ENCODE results near the gene DDX47.
"Not testable (repeated sequence)": the region's sequence is repeated elsewhere in the genome, so short reads cannot be mapped to it uniquely, and the experiment has no call there.

- TF ChIP-seq, protein P1, sequence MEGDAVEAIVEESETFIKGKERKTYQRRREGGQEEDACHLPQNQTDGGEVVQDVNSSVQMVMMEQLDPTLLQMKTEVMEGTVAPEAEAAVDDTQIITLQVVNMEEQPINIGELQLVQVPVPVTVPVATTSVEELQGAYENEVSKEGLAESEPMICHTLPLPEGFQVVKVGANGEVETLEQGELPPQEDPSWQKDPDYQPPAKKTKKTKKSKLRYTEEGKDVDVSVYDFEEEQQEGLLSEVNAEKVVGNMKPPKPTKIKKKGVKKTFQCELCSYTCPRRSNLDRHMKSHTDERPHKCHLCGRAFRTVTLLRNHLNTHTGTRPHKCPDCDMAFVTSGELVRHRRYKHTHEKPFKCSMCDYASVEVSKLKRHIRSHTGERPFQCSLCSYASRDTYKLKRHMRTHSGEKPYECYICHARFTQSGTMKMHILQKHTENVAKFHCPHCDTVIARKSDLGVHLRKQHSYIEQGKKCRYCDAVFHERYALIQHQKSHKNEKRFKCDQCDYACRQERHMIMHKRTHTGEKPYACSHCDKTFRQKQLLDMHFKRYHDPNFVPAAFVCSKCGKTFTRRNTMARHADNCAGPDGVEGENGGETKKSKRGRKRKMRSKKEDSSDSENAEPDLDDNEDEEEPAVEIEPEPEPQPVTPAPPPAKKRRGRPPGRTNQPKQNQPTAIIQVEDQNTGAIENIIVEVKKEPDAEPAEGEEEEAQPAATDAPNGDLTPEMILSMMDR (IDR thresholded peaks at IDR 0.05; ENCODE audit: low read depth, low read length) = not testable (repeated sequence)
- TF ChIP-seq EZH2phosphoT487 (IDR thresholded peaks at IDR 0.05; ENCODE audit: low read depth) = not testable (repeated sequence)
Observed at GRCh38 chr12:12841428-12841827, 28.3 kb downstream of the DDX47 start.

Data from OCI-LY3 (cell line).